ENCODE data around the gene TMEM132D. TPM values are rescaled to one million over a fixed set of nuclear protein-coding genes. Genes with fewer than 3 reads are reported as not detected.

Gene TMEM132D
- not detected for total RNA-seq

DNA sequence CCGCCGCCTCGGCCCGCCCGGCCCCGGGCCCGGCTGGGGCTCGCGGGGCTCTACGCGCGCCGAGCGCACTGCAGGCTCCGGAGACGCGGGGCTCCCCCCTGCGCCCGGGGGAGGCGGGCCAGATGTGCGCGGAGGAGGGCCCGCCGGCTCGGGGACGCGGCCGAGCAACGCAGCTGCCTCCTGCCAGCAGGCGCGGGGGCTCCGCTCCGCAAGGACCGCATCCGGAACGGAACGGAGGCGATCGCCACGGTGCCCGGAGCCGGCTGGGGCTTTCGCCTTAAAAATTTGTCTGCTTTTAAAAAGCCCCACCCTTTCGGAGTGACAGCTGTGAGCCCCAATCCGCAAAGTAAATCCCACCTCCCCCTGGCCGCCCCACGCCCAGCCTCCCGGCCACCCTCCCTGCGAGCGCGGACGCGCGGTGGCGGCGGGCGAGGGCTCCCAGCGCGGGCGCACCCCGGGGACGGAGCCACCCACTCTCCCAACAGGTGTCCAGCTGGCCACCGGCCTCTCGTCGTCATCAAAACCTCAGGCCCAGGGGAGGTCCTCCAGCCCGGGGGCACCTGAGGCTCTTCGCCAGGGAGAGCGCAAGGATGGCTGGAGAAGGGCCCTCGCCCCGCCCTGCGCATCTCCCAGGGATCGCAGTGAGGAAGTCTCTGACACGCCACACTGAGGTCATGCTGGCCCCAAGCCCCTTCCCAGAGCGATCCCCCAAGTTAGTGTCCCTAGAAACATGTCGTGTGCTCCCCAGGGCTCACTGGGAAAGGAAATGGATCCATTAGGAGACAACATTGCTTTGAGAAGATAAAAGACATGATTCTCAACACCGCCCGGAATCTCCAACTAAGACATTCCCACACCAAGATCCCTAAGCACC is at the start of gene TMEM132D:
Gene TMEM132D, minus strand, starts transcription at position 70 of the 874 bp plus-strand sequence.
- TF ChIP-seq CTCF (IDR thresholded peaks at IDR 0.05; ENCODE audit: low read depth), result no peak

DNA sequence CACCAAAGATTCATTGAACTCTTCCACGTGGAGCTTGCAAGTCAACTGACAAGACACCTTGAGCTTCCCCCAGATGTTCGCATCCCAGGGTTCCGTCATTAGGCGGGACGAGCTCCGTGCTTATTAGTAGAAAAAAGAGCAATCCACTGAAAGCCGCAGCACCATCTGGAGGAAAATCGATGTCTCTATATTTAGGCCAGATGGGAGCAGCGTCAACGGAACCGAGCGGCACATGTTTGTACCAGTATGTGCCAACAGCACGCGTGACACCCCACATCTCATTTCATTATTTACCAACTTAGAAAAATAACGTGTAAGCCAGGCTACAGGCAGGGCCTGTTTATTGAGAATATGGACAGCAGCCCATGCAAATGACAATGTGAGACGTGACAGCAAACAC is 45.8 kb upstream of the TMEM132D start:
- no peak for TF ChIP-seq CTCF (IDR thresholded peaks at IDR 0.05; ENCODE audit: low read depth)

DNA sequence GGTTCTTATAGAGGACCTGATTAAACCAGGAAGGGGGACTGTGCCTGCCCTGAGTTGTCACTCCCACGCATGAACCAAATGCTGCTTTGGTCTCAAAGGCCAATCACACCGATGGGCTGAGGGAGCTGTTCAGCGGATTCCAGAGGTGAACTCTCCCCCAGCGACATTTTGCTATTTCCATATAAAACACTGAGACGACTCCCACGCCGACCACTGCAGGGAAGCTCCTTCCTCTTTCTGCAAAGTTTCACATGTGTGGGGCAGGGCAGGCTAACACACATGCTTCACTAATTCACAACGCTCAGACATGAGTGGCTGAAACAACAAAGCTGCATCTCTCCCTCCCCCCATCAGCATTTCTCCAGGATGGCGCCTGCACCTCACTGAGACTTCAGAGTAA is 37.8 kb upstream of the TMEM132D start:
- TF ChIP-seq CTCF (IDR thresholded peaks at IDR 0.05; ENCODE audit: low read depth), result no peak

DNA sequence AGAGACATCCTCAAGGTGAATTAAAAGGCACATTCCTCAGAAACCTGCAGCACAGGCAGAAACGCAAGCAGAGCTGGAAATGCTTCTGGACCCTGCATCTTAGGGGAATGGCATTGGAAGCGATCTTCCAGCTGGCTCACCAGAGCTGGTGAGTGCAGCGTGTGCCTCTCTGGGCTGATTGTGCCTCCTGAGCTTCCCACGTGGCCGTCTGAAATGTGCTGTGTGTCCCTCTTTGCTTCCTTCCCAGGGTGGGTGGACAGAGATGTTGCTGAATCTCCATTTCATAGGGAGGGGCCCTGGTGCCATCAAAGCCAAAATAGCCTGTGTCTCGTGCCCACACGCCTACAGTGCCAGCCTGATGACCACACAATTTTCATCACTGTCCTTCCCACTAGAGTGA is 34.3 kb upstream of the TMEM132D start:
- TF ChIP-seq CTCF (IDR thresholded peaks at IDR 0.05; ENCODE audit: low read depth), result no peak

DNA sequence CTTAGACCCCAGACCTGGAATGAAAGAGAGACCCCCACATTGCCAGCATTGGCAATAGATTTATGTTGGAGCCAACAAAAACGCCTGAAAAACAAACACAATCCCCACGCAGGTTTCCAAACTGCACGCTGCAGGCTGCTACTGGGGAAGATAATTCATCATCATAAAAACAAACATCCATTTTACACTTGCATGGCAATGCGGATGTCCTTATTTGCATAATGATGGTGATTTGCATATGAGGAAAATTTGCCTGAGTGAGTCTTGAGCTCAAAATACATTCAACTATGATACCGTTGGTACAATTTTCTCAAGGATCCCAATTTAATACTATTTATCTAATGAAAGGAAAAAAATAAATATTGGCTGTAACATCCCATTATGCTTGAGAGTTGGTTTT is 33.6 kb upstream of the TMEM132D start:
- no peak for TF ChIP-seq CTCF (IDR thresholded peaks at IDR 0.05; ENCODE audit: low read depth)

GRCh38 chr12:129928643-129929042 is 24.8 kb upstream of the TMEM132D start:
- no peak for TF ChIP-seq CTCF (IDR thresholded peaks at IDR 0.05; ENCODE audit: low read depth)

DNA sequence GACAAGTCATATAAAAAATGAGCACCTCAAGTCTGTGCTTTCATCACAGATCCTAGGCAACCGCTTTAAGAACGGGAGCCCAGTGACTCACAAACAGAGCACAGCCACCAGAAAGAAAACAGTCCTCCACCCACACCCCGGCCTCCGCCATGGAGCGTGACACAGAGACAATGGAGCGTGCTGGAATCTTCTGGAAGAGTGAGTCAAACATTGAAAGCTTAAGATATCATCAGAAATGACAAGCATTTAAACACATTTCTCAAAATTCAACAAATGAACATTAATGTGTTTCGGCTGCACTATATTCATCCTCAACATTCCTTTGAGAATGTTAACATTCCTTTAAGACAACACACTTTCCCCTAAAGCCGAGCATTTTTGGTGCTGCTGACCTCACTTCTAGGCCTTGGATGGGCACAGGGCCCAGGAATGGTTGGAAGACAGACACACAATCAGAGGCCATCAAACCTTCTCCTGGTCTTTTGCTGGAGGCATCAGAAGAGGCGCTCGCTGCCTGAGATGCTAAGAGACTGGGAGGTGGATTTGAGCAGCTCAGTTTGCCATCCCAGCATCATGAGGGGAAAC is 23.6 kb upstream of the TMEM132D start:
- no peak for TF ChIP-seq CTCF (IDR thresholded peaks at IDR 0.05; ENCODE audit: low read depth)
